B cell (primary cell): ENCODE measurements around the gene CREBBP. TPM values are rescaled to one million over a fixed set of nuclear protein-coding genes. Genes with fewer than 3 reads are reported as not detected.

ENCODE experiments used
- ATAC-seq: fragments of 200-7000 bp; cut with Tn5 transposase; one replicate; pipeline ENCODE4 v1.10.0; 2021; ENCODE audit warnings: low read depth, mild to moderate bottlenecking, moderate number of reproducible peaks, moderate library complexity
- CTCF ChIA-PET: fragments of 350-600 bp; sonication (Branson Sonifier 250); formaldehyde crosslinking; loops from one replicate; lab custom pipeline; 2021; ENCODE audit warnings: antibody characterized with exemption, inconsistent platforms; lab: Charles Lee
- POLR2A ChIA-PET: fragments of 350-600 bp; sonication (Branson Sonifier 250); formaldehyde crosslinking; loops from one replicate; lab custom pipeline; 2021; ENCODE audit warnings: antibody characterized with exemption; lab: Charles Lee
- DNase-seq: peaks from one replicate; pipeline ENCODE4 v3.0.0; 2013
- H2AFZ ChIP-seq: 2 replicates; pipeline ENCODE4 v1.6.1; 2012; ENCODE audit warnings: mild to moderate bottlenecking, low read depth, low read length; ENCODE audit not compliant: insufficient read depth, poor library complexity, severe bottlenecking
- H3K27ac ChIP-seq, 2 donors: 1 replicate in 1 of 2; 2 replicates in 1 of 2; pipeline ENCODE4 v1.5.1; 2012 to 2013; ENCODE audit warnings: low read length in 2 of 2, mild to moderate bottlenecking in 2 of 2, moderate library complexity in 1 of 2
- H3K27me3 ChIP-seq, 4 experiments: fragments of 200-600 bp in 1 of 4; sonication (generic) in 1 of 4; replicated peaks in 1 of 4; 1 replicate in 2 of 4; 2 replicates in 2 of 4; pipeline versions ENCODE4 v1.6.1 to v1.7.0; 2013 to 2016; ENCODE audit warnings: low read length in 3 of 4, mild to moderate bottlenecking in 2 of 4, mixed read lengths in 1 of 4, moderate library complexity in 1 of 4; ENCODE audit not compliant: insufficient read depth in 4 of 4, control insufficient read depth in 3 of 4; ENCODE audit errors: control extremely low read depth in 1 of 4
- H3K36me3 ChIP-seq, 2 experiments: replicated peaks in 1 of 2; 1 replicate in 1 of 2; 2 replicates in 1 of 2; pipeline versions ENCODE4 v1.6.1 to v1.7.1; 2013; ENCODE audit warnings: low read length in 1 of 2; ENCODE audit not compliant: insufficient read depth in 2 of 2, control insufficient read depth in 1 of 2; ENCODE audit errors: control extremely low read depth in 1 of 2, extremely low read depth in 1 of 2
- H3K4me1 ChIP-seq, 2 donors: fragments of 200-600 bp in 1 of 2; sonication (generic) in 1 of 2; 1 replicate in 1 of 2; 2 replicates in 1 of 2; pipeline versions ENCODE4 v1.5.1 to v1.6.1; 2013 to 2017; ENCODE audit warnings: low read length in 2 of 2; ENCODE audit not compliant: control insufficient read depth in 2 of 2, insufficient read depth in 2 of 2
- H3K4me2 ChIP-seq: replicated peaks from 2 replicates; pipeline ENCODE3; 2012; ENCODE audit warnings: mild to moderate bottlenecking, low read depth, low read length; ENCODE audit not compliant: poor library complexity, severe bottlenecking
- H3K4me3 ChIP-seq, 5 experiments: fragments of 200-600 bp in 1 of 5; sonication (generic) in 1 of 5; 1 replicate in 3 of 5; 2 replicates in 2 of 5; pipeline versions ENCODE4 v1.5.1 to v1.7.0; 2011 to 2016; ENCODE audit warnings: low read length in 4 of 5, mild to moderate bottlenecking in 4 of 5, low read depth in 2 of 5, control low read depth in 1 of 5, moderate library complexity in 1 of 5; ENCODE audit not compliant: insufficient read depth in 1 of 5; ENCODE audit errors: control extremely low read depth in 1 of 5, extremely low read depth in 1 of 5
- H3K79me2 ChIP-seq: fragments of 200-600 bp; sonication (generic); one replicate; pipeline ENCODE4 v1.6.0; 2016; ENCODE audit warnings: low read length; ENCODE audit not compliant: control insufficient read depth, insufficient read depth
- H3K9ac ChIP-seq: fragments of 200-600 bp; sonication (generic); 2 replicates; pipeline ENCODE4 v1.6.1; 2017; ENCODE audit warnings: mild to moderate bottlenecking, low read length, moderate library complexity
- H3K9me3 ChIP-seq, 3 donors: one replicate each; pipeline versions ENCODE4 v1.6.1 to v1.7.1; 2013; ENCODE audit warnings: low read length in 2 of 3; ENCODE audit not compliant: control insufficient read depth in 2 of 3, insufficient read depth in 1 of 3; ENCODE audit errors: control extremely low read depth in 1 of 3
- H4K20me1 ChIP-seq: 2 replicates; pipeline ENCODE4 v1.6.0; 2012; ENCODE audit warnings: mild to moderate bottlenecking, low read length; ENCODE audit not compliant: insufficient read depth, control insufficient read depth, poor library complexity, severe bottlenecking
- H3K27ac Mint-ChIP-seq: one replicate; pipeline ENCODE4 v1.8.0; 2021; ENCODE audit warnings: mixed read lengths
- H3K27me3 Mint-ChIP-seq: one replicate; pipeline ENCODE4 v1.8.0; 2021; ENCODE audit warnings: mixed read lengths
- H3K4me1 Mint-ChIP-seq: one replicate; pipeline ENCODE4 v1.8.0; 2021; ENCODE audit warnings: mixed read lengths
- H3K4me3 Mint-ChIP-seq: one replicate; pipeline ENCODE4 v1.8.0; 2021; ENCODE audit warnings: mixed read lengths
- H3K9me3 Mint-ChIP-seq: one replicate; pipeline ENCODE4 v1.8.0; 2022; ENCODE audit warnings: mixed read lengths; ENCODE audit not compliant: insufficient read depth
- CTCF ChIP-seq: fragments of 200-600 bp; IDR thresholded peaks from one replicate; pipeline ENCODE4 v1.8.0; 2022; ENCODE audit warnings: antibody characterized with exemption, mild to moderate bottlenecking
- EZH2 ChIP-seq: IDR thresholded peaks from 2 replicates; pipeline ENCODE4 v1.6.1; 2012; ENCODE audit warnings: borderline replicate concordance, low read depth, mild to moderate bottlenecking, moderate library complexity, low read length; ENCODE audit not compliant: insufficient read depth, poor library complexity, severe bottlenecking
- WGBS: methylation state at CpG from one replicate; pipeline ENCODE4 v1.1.5; 2013; ENCODE audit warnings: missing lambda C conversion rate; ENCODE audit not compliant: insufficient coverage; 5-methylcytosine and 5-hydroxymethylcytosine counted together
- intact Hi-C: fragments of 100-400 bp; cut with micrococcal nuclease; formaldehyde crosslinking; loops from one replicate; pipeline ENCODE4 v1.10.0; 2022
- polyA plus RNA-seq: library from polyadenylated mRNA; depleted of rRNA; stranded (reverse); fragments of >200 nt; gene quantifications from 2 replicates; pipeline ENCODE4 v1.2.3, GENCODE V29; 2012
- total RNA-seq, 2 donors: library from RNA; stranded (reverse); fragments of 120-200 nt in 1 of 2; gene quantifications; 1 replicate in 1 of 2; 2 replicates in 1 of 2; pipeline versions ENCODE4 v1.2.3 to v1.2.4, GENCODE V29; 2013 to 2022

The CREBBP gene
- total and polyA plus RNA-seq, 2 donors (not counting 1 experiment from before 2014, with no cell fraction given) = 27.6 to 206 TPM

GRCh38 chr16:3814755-3815154 is 65.8 kb downstream of the CREBBP start:
- ChIA-PET POLR2A (no interaction called here), CTCF (no interaction called here)
- peaks cover 100% of the 10 kb centered on the region for H3K79me2 ChIP-seq
- no peak for ATAC-seq
- Mint-ChIP-seq H3K4me1 (peaks cover 78% of the 10 kb centered on the region), H3K9me3 (no peaks in the 10 kb centered on the region), H3K4me3 (no peak overlapping the region), H3K27ac (no peak overlapping the region), H3K27me3 (no peaks in the 10 kb centered on the region)
- peaks cover 96% of the 10 kb centered on the region for H4K20me1 ChIP-seq
- H3K27ac ChIP-seq = no peak overlapping the region
- TF ChIP-seq CTCF (no peak), EZH2 (no peak)
- H3K4me3 ChIP-seq = no peak overlapping the region
- intact Hi-C loops = no loop called here
- H3K9me3 ChIP-seq = peaks cover 0 to 2% (median 0%) of the 10 kb centered on the region in 3 donors
- no peaks in the 10 kb centered on the region for H3K27me3 ChIP-seq
- H2AFZ ChIP-seq = no peak overlapping the region
- H3K9ac ChIP-seq = no peak overlapping the region
- H3K36me3 ChIP-seq = peaks cover 3 to 19% of the 10 kb centered on the region in 2 experiments
- H3K4me2 ChIP-seq = no peak overlapping the region
- no peak for DNase-seq
- 100% methylated on average over 1 of the region's 1 CpG for WGBS
- peaks cover 38 to 43% of the 10 kb centered on the region in 2 donors for H3K4me1 ChIP-seq

- DNase-seq (no peak), ATAC-seq (no peak)
- TF ChIP-seq EZH2 = no peak
- TF ChIP-seq CTCF = no peak
- Histone ChIP-seq H3K9me3 (no peaks in the 10 kb centered on the region), H4K20me1 (peaks cover 96% of the 10 kb centered on the region), H3K36me3 (peaks cover 3 to 36% of the 10 kb centered on the region in 2 experiments), H3K79me2 (peaks cover 100% of the 10 kb centered on the region), H3K4me1 (peaks cover 27 to 34% of the 10 kb centered on the region in 2 donors), H3K9ac (no peak overlapping the region), H3K27me3 (no peaks in the 10 kb centered on the region), H3K4me3 (no peak overlapping the region), H3K4me2 (no peak overlapping the region), H2AFZ (no peak overlapping the region), H3K27ac (no peak overlapping the region)
- ChIA-PET CTCF (no interaction called here), POLR2A (no interaction called here)
- no peaks in the 10 kb centered on the region for H3K27me3 Mint-ChIP-seq
- intact Hi-C loops = no loop called here
- H3K9me3 Mint-ChIP-seq = no peaks in the 10 kb centered on the region
- WGBS = 100% methylated on average over 3 of the region's 8 CpGs
- peaks cover 76% of the 10 kb centered on the region for H3K4me1 Mint-ChIP-seq
- H3K27ac Mint-ChIP-seq = no peak overlapping the region
- no peak overlapping the region for H3K4me3 Mint-ChIP-seq
Observed at GRCh38 chr16:3812469-3813172, 67.9 kb downstream of the CREBBP start.
